ENCODE data around the gene SERTAD4. TPM values are rescaled to one million over a fixed set of nuclear protein-coding genes. Genes with fewer than 3 reads are reported as not detected.

The SERTAD4 gene
- total and polyA plus RNA-seq, 2 donors (not counting 1 experiment from before 2014, with no cell fraction given) = 0.17 to 7.6 TPM

- no peaks in the 10 kb centered on the region for H3K9me3 ChIP-seq (ENCODE audit: control insufficient read depth, insufficient read depth, low read depth, low read length)
- peaks cover 4% of the 10 kb centered on the region for H3K27me3 ChIP-seq (ENCODE audit: control insufficient read depth, insufficient read depth, low read length)
- no peak overlapping the region for H3K27ac ChIP-seq (ENCODE audit: insufficient read depth, low read length)
- H3K79me2 ChIP-seq (ENCODE audit: control insufficient read depth, insufficient read depth, low read length) = no peaks in the 10 kb centered on the region
- H3K4me2 ChIP-seq (ENCODE audit: extremely low read depth, insufficient read depth, low read length) = no peak overlapping the region
- no peak overlapping the region for H2AFZ ChIP-seq (ENCODE audit: low read length)
- no peaks in the 10 kb centered on the region for H4K20me1 ChIP-seq (ENCODE audit: control insufficient read depth, extremely low read depth, insufficient read depth, low read length)
- TF ChIP-seq EZH2 (IDR thresholded peaks at IDR 0.05; ENCODE audit: low read length, missing control alignments) = no peak
- no peak for TF ChIP-seq CTCF (conservative IDR thresholded peaks at IDR 0.05 in 1 of 2, IDR thresholded peaks at IDR 0.05 in 1 of 2; ENCODE audit: low read depth in 1 of 2, low read length in 2 of 2)
- H3K9ac ChIP-seq (ENCODE audit: insufficient read depth, low read length) = no peak overlapping the region
- DNase-seq (ENCODE audit: low read depth in 2 of 2) = peak; percentile 75 to 93
- no peak overlapping the region for H3K4me3 ChIP-seq (replicated peaks in 1 of 4; ENCODE audit: control extremely low read depth in 1 of 4, insufficient read depth in 1 of 4, low read depth in 3 of 4, low read length in 4 of 4)
- H3K36me3 ChIP-seq (ENCODE audit: control insufficient read depth, insufficient read depth, low read length) = no peaks in the 10 kb centered on the region
- peaks cover 13% of the 10 kb centered on the region for H3K4me1 ChIP-seq (ENCODE audit: control insufficient read depth, extremely low read depth, insufficient read depth, low read length)
These were observed 3.8 kb downstream of the SERTAD4 start for GRCh38 chr1:210236386-210236839.

- Histone ChIP-seq H3K4me2 (ENCODE audit: extremely low read depth, insufficient read depth, low read length) (no peak overlapping the region), H4K20me1 (ENCODE audit: control insufficient read depth, extremely low read depth, insufficient read depth, low read length) (no peaks in the 10 kb centered on the region), H2AFZ (ENCODE audit: low read length) (no peak overlapping the region), H3K79me2 (ENCODE audit: control insufficient read depth, insufficient read depth, low read length) (no peaks in the 10 kb centered on the region), H3K9me3 (ENCODE audit: control insufficient read depth, insufficient read depth, low read depth, low read length) (no peaks in the 10 kb centered on the region), H3K4me1 (ENCODE audit: control insufficient read depth, extremely low read depth, insufficient read depth, low read length) (peaks cover 13% of the 10 kb centered on the region), H3K27ac (ENCODE audit: insufficient read depth, low read length) (no peak overlapping the region), H3K36me3 (ENCODE audit: control insufficient read depth, insufficient read depth, low read length) (no peaks in the 10 kb centered on the region), H3K27me3 (ENCODE audit: control insufficient read depth, insufficient read depth, low read length) (peaks cover 4% of the 10 kb centered on the region), H3K9ac (ENCODE audit: insufficient read depth, low read length) (no peak overlapping the region), H3K4me3 (replicated peaks in 1 of 4; ENCODE audit: control extremely low read depth in 1 of 4, insufficient read depth in 1 of 4, low read depth in 3 of 4, low read length in 4 of 4) (peak overlapping the region in 1 of 4 experiments; percentile 22)
- TF ChIP-seq CTCF (conservative IDR thresholded peaks at IDR 0.05 in 1 of 2, IDR thresholded peaks at IDR 0.05 in 1 of 2; ENCODE audit: low read depth in 1 of 2, low read length in 2 of 2) (no peak), EZH2 (IDR thresholded peaks at IDR 0.05; ENCODE audit: low read length, missing control alignments) (no peak)
- peak; percentile 87 to 92 for DNase-seq (ENCODE audit: low read depth in 2 of 2)
These were observed 4.3 kb downstream of the SERTAD4 start for GRCh38 chr1:210236840-210237409.

- TF ChIP-seq EZH2 (IDR thresholded peaks at IDR 0.05; ENCODE audit: low read length, missing control alignments) (no peak), CTCF (conservative IDR thresholded peaks at IDR 0.05 in 1 of 2, IDR thresholded peaks at IDR 0.05 in 1 of 2; ENCODE audit: low read depth in 1 of 2, low read length in 2 of 2) (no peak)
- H3K36me3 ChIP-seq (ENCODE audit: control insufficient read depth, insufficient read depth, low read length) = no peaks in the 10 kb centered on the region
- no peak overlapping the region for H3K27ac ChIP-seq (ENCODE audit: insufficient read depth, low read length)
- no peak overlapping the region for H3K9ac ChIP-seq (ENCODE audit: insufficient read depth, low read length)
- H3K9me3 ChIP-seq (ENCODE audit: control insufficient read depth, insufficient read depth, low read depth, low read length) = no peaks in the 10 kb centered on the region
- H3K79me2 ChIP-seq (ENCODE audit: control insufficient read depth, insufficient read depth, low read length) = no peaks in the 10 kb centered on the region
- no peaks in the 10 kb centered on the region for H4K20me1 ChIP-seq (ENCODE audit: control insufficient read depth, extremely low read depth, insufficient read depth, low read length)
- H2AFZ ChIP-seq (ENCODE audit: low read length) = no peak overlapping the region
- peak overlapping the region in 1 of 4 experiments; percentile 22 for H3K4me3 ChIP-seq (replicated peaks in 1 of 4; ENCODE audit: control extremely low read depth in 1 of 4, insufficient read depth in 1 of 4, low read depth in 3 of 4, low read length in 4 of 4)
- H3K4me1 ChIP-seq (ENCODE audit: control insufficient read depth, extremely low read depth, insufficient read depth, low read length) = peaks cover 13% of the 10 kb centered on the region
- H3K27me3 ChIP-seq (ENCODE audit: control insufficient read depth, insufficient read depth, low read length) = peaks cover 4% of the 10 kb centered on the region
- DNase-seq (ENCODE audit: low read depth in 2 of 2) = peak in 1 of 2 donors; percentile 57
- H3K4me2 ChIP-seq (ENCODE audit: extremely low read depth, insufficient read depth, low read length) = peak overlapping the region; percentile 48
These were observed 4.9 kb downstream of the SERTAD4 start for GRCh38 chr1:210237479-210237878.
